ENCODE results near the gene FAM124A. TPM values are rescaled to one million over a fixed set of nuclear protein-coding genes. Genes with fewer than 3 reads are reported as not detected.

Gene FAM124A
- total and polyA plus RNA-seq, 2 of the 8 experiments (the other 6 are each of a cell fraction or from before 2014, with no cell fraction given), result 40.7 to 49.9 TPM

- no peak for TF ChIP-seq EZH2 (IDR thresholded peaks at IDR 0.05; ENCODE audit: low read depth, low read length, severe bottlenecking)
- TF ChIP-seq SP2 (IDR thresholded peaks at IDR 0.05; ENCODE audit: low read length), result no peak
- TF ChIP-seq TCF12 (IDR thresholded peaks at IDR 0.05; ENCODE audit: low read depth, low read length), result no peak
- no peak for TF ChIP-seq JUN (IDR thresholded peaks at IDR 0.05; ENCODE audit: low read depth, low read length)
- no peak for TF ChIP-seq CTCF (IDR thresholded peaks at IDR 0.05; ENCODE audit: control extremely low read depth in 1 of 3, insufficient read depth in 1 of 3, low read depth in 1 of 3, low read length in 3 of 3)
Observed at GRCh38 chr13:51241720-51242119, 19.5 kb downstream of the FAM124A start (continued).

Measured in H1 (cell line).